SK-N-SH (cell line): ENCODE measurements around the gene CBLN4. TPM values are rescaled to one million over a fixed set of nuclear protein-coding genes. Genes with fewer than 3 reads are reported as not detected.
A peak's percentile ranks its signal among the peaks of the same experiment; 100 is the strongest.

Experiments used
- CTCF ChIA-PET: fragments of 300-600, 350-600 bp; formaldehyde crosslinking; extraction: SDS; loops from one replicate; lab custom pipeline; 2021; lab: Yijun Ruan, JAX
- POLR2A ChIA-PET: fragments of 350-600 bp; sonication (Branson Sonifier 250); formaldehyde crosslinking; extraction: SDS; loops from one replicate; lab custom pipeline; 2020; ENCODE audit warnings: antibody characterized with exemption, inconsistent platforms; lab: Yijun Ruan, JAX
- DNase-seq: peaks from one replicate; pipeline ENCODE4 v3.0.0; 2012
- H2AFZ ChIP-seq: fragments of 200-600 bp; sonication (generic); 2 replicates; pipeline ENCODE4 v1.8.1; 2016; ENCODE audit warnings: antibody characterized with exemption, mild to moderate bottlenecking, low read depth
- H3F3A ChIP-seq: fragments of 200-600 bp; sonication (generic); replicated peaks from 2 replicates; pipeline ENCODE3; 2016; ENCODE audit warnings: antibody characterized with exemption, mild to moderate bottlenecking; ENCODE audit not compliant: insufficient read depth
- H3K27ac ChIP-seq, 2 experiments: fragments of 200-500 bp in 1 of 2; fragments of 200-600 bp in 1 of 2; sonication (Bioruptor generic) in 1 of 2; sonication (generic), shearing (Covaris generic) in 1 of 2; 2 replicates each; pipeline versions ENCODE4 v1.5.1 to v1.6.1; 2014 to 2016; ENCODE audit warnings: low read depth in 2 of 2, inconsistent platforms in 1 of 2, low read length in 1 of 2, mild to moderate bottlenecking in 1 of 2, mixed read lengths in 1 of 2
- H3K27me3 ChIP-seq: fragments of 200-600 bp; sonication (generic), shearing (Covaris generic); 2 replicates; pipeline ENCODE4 v1.6.1; 2016; ENCODE audit warnings: mixed run types; ENCODE audit not compliant: insufficient read depth
- H3K36me3 ChIP-seq, 2 experiments: fragments of 200-500 bp in 1 of 2; fragments of 200-600 bp in 1 of 2; sonication (Bioruptor generic) in 1 of 2; sonication (generic) in 1 of 2; replicated peaks in 1 of 2; 2 replicates each; pipeline versions ENCODE3 to v1.5.1; 2014 to 2016; ENCODE audit warnings: low read length in 1 of 2, mild to moderate bottlenecking in 1 of 2; ENCODE audit not compliant: insufficient read depth in 2 of 2, control insufficient read depth in 1 of 2
- H3K4me1 ChIP-seq, 2 experiments: fragments of 200-500 bp in 1 of 2; fragments of 200-600 bp in 1 of 2; sonication (Bioruptor generic) in 1 of 2; sonication (generic), shearing (Covaris generic) in 1 of 2; 2 replicates each; pipeline versions ENCODE4 v1.5.1 to v1.6.1; 2014 to 2016; ENCODE audit warnings: low read depth in 1 of 2, low read length in 1 of 2, mixed run types in 1 of 2; ENCODE audit not compliant: insufficient read depth in 2 of 2, control insufficient read depth in 1 of 2
- H3K4me2 ChIP-seq: fragments of 200-600 bp; sonication (generic), shearing (Covaris generic); 2 replicates; pipeline ENCODE4 v1.6.1; 2017; ENCODE audit warnings: mixed run types
- H3K4me3 ChIP-seq, 2 experiments: fragments of 200-500 bp in 1 of 2; fragments of 200-600 bp in 1 of 2; sonication (Bioruptor generic) in 1 of 2; sonication (generic), shearing (Covaris generic) in 1 of 2; 2 replicates each; pipeline versions ENCODE4 v1.5.1 to v1.8.1; 2014 to 2016; ENCODE audit warnings: low read depth in 2 of 2, inconsistent platforms in 1 of 2, low read length in 1 of 2, mild to moderate bottlenecking in 1 of 2, mixed read lengths in 1 of 2, moderate library complexity in 1 of 2
- H3K79me2 ChIP-seq: fragments of 200-600 bp; sonication (generic); 2 replicates; pipeline ENCODE4 v1.8.1; 2017; ENCODE audit warnings: mild to moderate bottlenecking; ENCODE audit not compliant: insufficient read depth
- H3K9ac ChIP-seq: fragments of 200-600 bp; sonication (generic); 2 replicates; pipeline ENCODE4 v1.6.1; 2017; ENCODE audit warnings: mixed run types
- H3K9me2 ChIP-seq: fragments of 200-600 bp; sonication (generic); 2 replicates; pipeline ENCODE4 v1.6.1; 2017; ENCODE audit warnings: mixed run types
- H3K9me3 ChIP-seq: fragments of 200-600 bp; sonication (generic); 2 replicates; pipeline ENCODE4 v1.6.1; 2017; ENCODE audit warnings: mixed run types, mild to moderate bottlenecking, moderate library complexity
- H4K20me1 ChIP-seq: fragments of 200-600 bp; sonication (generic); 2 replicates; pipeline ENCODE4 v1.6.1; 2017; ENCODE audit warnings: mild to moderate bottlenecking, mixed run types; ENCODE audit not compliant: insufficient read depth
- CTCF ChIP-seq: fragments of 200-600 bp; sonication (generic); IDR thresholded peaks from 2 replicates; pipeline ENCODE4 v1.6.1; 2017; ENCODE audit warnings: antibody characterized with exemption, mild to moderate bottlenecking, moderate library complexity
- ELF1 ChIP-seq: IDR thresholded peaks from 2 replicates; pipeline ENCODE4 v1.4.0; 2012
- EP300 ChIP-seq, 2 experiments: IDR thresholded peaks; 2 replicates each; pipeline versions ENCODE4 v1.4.0 to v1.6.1; 2012; ENCODE audit warnings: borderline replicate concordance in 1 of 2, low read depth in 1 of 2, low read length in 1 of 2
- FOSL2 ChIP-seq: IDR thresholded peaks from 2 replicates; pipeline ENCODE4 v1.4.0; 2012; ENCODE audit warnings: low read depth, mild to moderate bottlenecking, moderate library complexity, borderline replicate concordance
- IRF3 ChIP-seq: fragments of 150-350 bp; IDR thresholded peaks from 2 replicates; pipeline ENCODE4 v1.6.1; 2016; ENCODE audit warnings: mild to moderate bottlenecking, low read depth, low read length
- MEF2A ChIP-seq: IDR thresholded peaks from 2 replicates; pipeline ENCODE4 v1.4.0; 2012; ENCODE audit warnings: low read depth, borderline replicate concordance
- MXI1 ChIP-seq: IDR thresholded peaks from 2 replicates; pipeline ENCODE4 v1.6.1; 2012; ENCODE audit warnings: mild to moderate bottlenecking, low read depth, low read length, improper control_type of control experiment
- PBX3 ChIP-seq: IDR thresholded peaks from 2 replicates; pipeline ENCODE4; 2012
- RAD21 ChIP-seq: IDR thresholded peaks from 2 replicates; pipeline ENCODE4 v1.6.1; 2012; ENCODE audit warnings: mild to moderate bottlenecking, low read length
- SIN3A ChIP-seq: IDR thresholded peaks from 2 replicates; pipeline ENCODE4 v1.6.1; 2012; ENCODE audit warnings: low read depth, mild to moderate bottlenecking, low read length, moderate library complexity, borderline replicate concordance
- SMC3 ChIP-seq: IDR thresholded peaks from 2 replicates; pipeline ENCODE4 v1.6.1; 2012; ENCODE audit warnings: low read depth, low read length, improper control_type of control experiment
- TEAD4 ChIP-seq: IDR thresholded peaks from 2 replicates; pipeline ENCODE4 v1.4.0; 2012; ENCODE audit warnings: mild to moderate bottlenecking, borderline replicate concordance; ENCODE audit not compliant: insufficient read depth
- USF1 ChIP-seq: IDR thresholded peaks from 2 replicates; pipeline ENCODE4 v1.4.0; 2012; ENCODE audit warnings: low read depth, borderline replicate concordance
- ZBTB33 ChIP-seq: IDR thresholded peaks from 2 replicates; pipeline ENCODE4 v1.4.0; 2012; ENCODE audit warnings: low read depth, borderline replicate concordance
- WGBS: methylation state at CpG from one replicate; pipeline ENCODE4 v1.1.6; 2017; ENCODE audit warnings: low lambda C conversion rate; 5-methylcytosine and 5-hydroxymethylcytosine counted together
- polyA plus RNA-seq, 3 experiments: library from polyadenylated mRNA; depleted of rRNA; stranded (reverse); fragments of >200 nt; gene quantifications; 2 replicates each; pipeline ENCODE4 v1.2.3, GENCODE V29; 2012
- TF ChIP-seq, protein P1 (sequence below): fragments of 150-350 bp; IDR thresholded peaks from 2 replicates; pipeline ENCODE4 v1.6.1; 2017; ENCODE audit warnings: antibody characterized with exemption, low read length, low read depth, borderline replicate concordance

Gene CBLN4
- polyA plus RNA-seq, 1 of the 3 experiments (the other 2 are of a cell fraction): not detected

GRCh38 chr20:56001106-56001785 lies 4.1 kb downstream of the CBLN4 start:
- no peak overlapping the region for H3K27ac ChIP-seq
- no peaks in the 10 kb centered on the region for H3K79me2 ChIP-seq
- TF ChIP-seq, protein P1, sequence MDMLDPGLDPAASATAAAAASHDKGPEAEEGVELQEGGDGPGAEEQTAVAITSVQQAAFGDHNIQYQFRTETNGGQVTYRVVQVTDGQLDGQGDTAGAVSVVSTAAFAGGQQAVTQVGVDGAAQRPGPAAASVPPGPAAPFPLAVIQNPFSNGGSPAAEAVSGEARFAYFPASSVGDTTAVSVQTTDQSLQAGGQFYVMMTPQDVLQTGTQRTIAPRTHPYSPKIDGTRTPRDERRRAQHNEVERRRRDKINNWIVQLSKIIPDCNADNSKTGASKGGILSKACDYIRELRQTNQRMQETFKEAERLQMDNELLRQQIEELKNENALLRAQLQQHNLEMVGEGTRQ: no peak
- TF ChIP-seq MEF2A (no peak), EP300 (IDR thresholded peaks at IDR 0.05; ENCODE audit: borderline replicate concordance in 1 of 2, low read depth in 1 of 2, low read length in 1 of 2) (no peak), TEAD4 (no peak), PBX3 (no peak), SMC3 (no peak)
- no peaks in the 10 kb centered on the region for H3K27me3 ChIP-seq
- no peak overlapping the region for H2AFZ ChIP-seq
- H3K9ac ChIP-seq: no peak overlapping the region
- H3K4me2 ChIP-seq: no peak overlapping the region
- no peaks in the 10 kb centered on the region for H3K9me2 ChIP-seq
- CTCF ChIA-PET: no interaction called here
- peak; percentile 15 for DNase-seq
- no peaks in the 10 kb centered on the region for H4K20me1 ChIP-seq
- H3K4me3 ChIP-seq: no peak overlapping the region
- no peaks in the 10 kb centered on the region for H3F3A ChIP-seq
- POLR2A ChIA-PET: no interaction called here
- H3K9me3 ChIP-seq: no peaks in the 10 kb centered on the region
- WGBS: 25% methylated on average over 5 of the region's 5 CpGs
- peaks cover 0 to 19% of the 10 kb centered on the region in 2 experiments; a peak in 1 of 4 replicates for H3K4me1 ChIP-seq
- no peaks in the 10 kb centered on the region for H3K36me3 ChIP-seq

DNA sequence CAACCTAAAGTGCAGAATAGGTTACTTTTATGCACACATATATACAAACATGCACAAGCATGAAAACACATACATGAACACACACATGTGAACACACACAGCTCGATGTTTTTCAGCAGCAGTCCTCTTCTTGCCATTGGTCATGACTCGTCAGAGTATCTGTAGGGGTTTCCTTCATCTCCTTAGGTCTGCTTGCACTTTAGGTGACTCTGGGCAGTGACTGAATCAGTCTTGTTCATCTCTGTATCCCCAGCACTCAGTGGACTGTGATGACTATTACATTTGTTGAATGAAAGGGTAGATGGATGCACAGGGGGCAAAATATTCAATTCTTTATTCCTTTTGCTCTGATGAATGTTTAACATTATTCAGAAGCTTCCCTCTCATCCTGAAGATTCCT lies 26.8 kb downstream of the CBLN4 start:
- CTCF ChIA-PET: no interaction called here
- Histone ChIP-seq H3K36me3 (no peaks in the 10 kb centered on the region), H3K27ac (no peak overlapping the region), H3K9me2 (no peaks in the 10 kb centered on the region), H3K4me3 (no peak overlapping the region), H3K4me2 (no peak overlapping the region), H3K9me3 (no peaks in the 10 kb centered on the region), H2AFZ (no peak overlapping the region), H3K79me2 (no peaks in the 10 kb centered on the region), H3K9ac (no peak overlapping the region), H3K27me3 (no peaks in the 10 kb centered on the region), H3K4me1 (no peaks in the 10 kb centered on the region; a peak in 1 of 4 replicates), H3F3A (no peaks in the 10 kb centered on the region), H4K20me1 (no peaks in the 10 kb centered on the region)
- no peak for TF ChIP-seq ELF1
- no peak for TF ChIP-seq PBX3
- TF ChIP-seq MXI1: no peak
- TF ChIP-seq CTCF: no peak
- TF ChIP-seq USF1: no peak
- TF ChIP-seq SIN3A: no peak
- no peak for TF ChIP-seq SMC3
- no peak for TF ChIP-seq FOSL2
- no peak for TF ChIP-seq RAD21
- TF ChIP-seq IRF3: no peak
- TF ChIP-seq ZBTB33: no peak
- no peak for DNase-seq
- WGBS: 4% methylated on average over 2 of the region's 2 CpGs
- POLR2A ChIA-PET: no interaction called here
